Inferior parietal cortex (tissue), 1 donor: ENCODE data around the gene DIS3L.
"Not testable (repeated sequence)": the region's sequence is repeated elsewhere in the genome, so short reads cannot be mapped to it uniquely, and the experiment has no call there.

Experiments
- DNase-seq: peaks from one replicate; pipeline ENCODE4 v3.0.0-alpha.2; 2016; ENCODE audit errors: extremely low spot score

Gene DIS3L

DNA sequence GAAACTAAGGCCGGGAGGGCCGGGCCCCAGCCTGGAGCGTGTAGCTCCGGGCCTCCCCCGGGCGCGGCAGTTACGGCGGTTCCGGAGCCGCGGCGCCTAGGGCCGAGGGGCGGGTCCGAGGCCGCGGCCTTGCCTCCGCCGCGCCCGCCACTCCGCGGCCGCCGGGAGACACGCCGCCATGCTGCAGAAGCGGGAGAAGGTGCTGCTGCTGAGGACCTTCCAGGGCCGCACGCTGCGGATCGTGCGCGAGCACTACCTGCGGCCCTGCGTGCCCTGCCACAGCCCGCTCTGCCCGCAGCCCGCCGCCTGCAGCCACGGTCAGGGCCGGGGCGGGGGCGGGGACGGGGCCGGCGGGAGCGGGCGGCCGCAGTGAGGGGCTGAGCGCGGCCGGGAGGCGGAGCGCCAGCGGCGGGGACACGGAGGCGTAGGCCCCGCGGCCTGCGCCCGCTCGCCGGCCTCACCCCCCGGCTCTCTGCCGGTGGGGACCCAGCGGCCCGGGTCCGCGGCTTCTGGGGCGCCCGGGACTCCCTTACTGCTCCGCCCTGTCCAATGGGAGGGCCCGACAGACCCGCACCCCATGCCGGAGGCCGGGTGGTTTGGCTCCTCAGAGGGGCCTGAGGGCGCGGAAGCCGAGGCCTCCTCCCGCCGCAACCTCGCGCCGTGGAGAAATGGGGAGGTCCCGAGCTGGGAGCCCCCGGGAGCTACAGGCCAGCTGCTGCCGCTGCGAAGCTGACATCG, at the start of gene DIS3L:
TSS of gene DIS3L (plus strand) at position 150 of the 738 bp plus-strand sequence. CDS start at position 179, 29 bp downstream.
- peak; percentile 43 for DNase-seq

GRCh38 chr15:66245832-66246231, 47.5 kb upstream of the DIS3L start:
- DNase-seq = not testable (repeated sequence)

DNA sequence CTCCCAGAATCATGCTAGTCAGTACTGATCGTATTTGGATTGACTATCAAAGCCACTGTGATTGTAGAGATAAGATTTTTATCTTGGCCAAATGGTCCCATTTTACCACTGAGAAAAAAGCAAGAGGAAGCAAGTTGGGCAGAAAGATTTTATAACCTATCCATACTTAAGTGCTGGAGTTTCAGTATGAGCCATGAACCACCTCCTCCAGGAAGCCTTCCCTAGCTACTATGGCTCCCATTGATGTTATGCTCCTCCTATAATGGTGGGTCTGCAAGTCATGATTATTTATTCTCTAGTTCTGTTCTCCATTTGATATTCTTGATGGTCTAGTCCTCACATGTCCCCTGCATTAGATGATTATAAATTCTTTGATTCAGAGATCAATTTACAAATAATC, 46.4 kb upstream of the DIS3L start:
- DNase-seq = no peak

GRCh38 chr15:66249605-66250174, 43.7 kb upstream of the DIS3L start:
- no peak for DNase-seq

DNA sequence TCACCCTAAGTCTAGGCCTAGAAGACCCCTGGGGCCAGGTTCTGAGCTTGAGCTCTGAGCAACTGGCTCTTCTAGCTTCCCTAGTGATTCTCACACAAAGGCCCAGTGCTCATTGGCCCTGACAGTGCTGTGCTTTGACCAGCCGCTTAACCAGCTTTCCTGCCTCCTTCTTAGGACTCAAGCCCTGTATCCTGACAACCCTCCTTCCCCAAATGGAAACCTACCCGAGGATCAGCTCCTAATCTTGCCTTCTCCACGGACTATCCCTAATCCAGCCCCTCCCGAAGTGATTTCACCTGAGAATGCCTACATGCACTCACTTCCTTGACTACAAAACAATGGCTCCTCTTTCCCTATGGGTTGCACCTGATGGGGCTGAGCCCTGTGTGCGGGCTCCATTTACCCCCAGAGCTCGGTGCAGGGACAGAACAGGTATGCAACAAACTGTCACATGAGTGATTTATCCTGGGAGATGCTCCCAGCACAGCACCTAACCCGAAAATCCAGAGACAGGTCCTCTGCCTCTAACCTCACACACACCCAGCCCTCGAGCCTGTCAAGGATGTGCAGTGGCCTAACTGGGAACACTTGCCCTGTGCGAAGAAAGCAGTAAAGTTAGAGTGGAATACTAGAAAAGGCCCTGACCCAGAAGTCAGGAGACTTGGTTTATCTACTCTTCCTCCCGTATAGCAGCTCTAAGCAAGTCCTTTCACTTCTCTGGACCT, 42.1 kb upstream of the DIS3L start:
- DNase-seq = no peak

GRCh38 chr15:66251790-66252684, 41.3 kb upstream of the DIS3L start:
- DNase-seq = peak; percentile 42

- DNase-seq = no peak
These were observed 40.5 kb upstream of the DIS3L start for GRCh38 chr15:66252685-66253417.

DNA sequence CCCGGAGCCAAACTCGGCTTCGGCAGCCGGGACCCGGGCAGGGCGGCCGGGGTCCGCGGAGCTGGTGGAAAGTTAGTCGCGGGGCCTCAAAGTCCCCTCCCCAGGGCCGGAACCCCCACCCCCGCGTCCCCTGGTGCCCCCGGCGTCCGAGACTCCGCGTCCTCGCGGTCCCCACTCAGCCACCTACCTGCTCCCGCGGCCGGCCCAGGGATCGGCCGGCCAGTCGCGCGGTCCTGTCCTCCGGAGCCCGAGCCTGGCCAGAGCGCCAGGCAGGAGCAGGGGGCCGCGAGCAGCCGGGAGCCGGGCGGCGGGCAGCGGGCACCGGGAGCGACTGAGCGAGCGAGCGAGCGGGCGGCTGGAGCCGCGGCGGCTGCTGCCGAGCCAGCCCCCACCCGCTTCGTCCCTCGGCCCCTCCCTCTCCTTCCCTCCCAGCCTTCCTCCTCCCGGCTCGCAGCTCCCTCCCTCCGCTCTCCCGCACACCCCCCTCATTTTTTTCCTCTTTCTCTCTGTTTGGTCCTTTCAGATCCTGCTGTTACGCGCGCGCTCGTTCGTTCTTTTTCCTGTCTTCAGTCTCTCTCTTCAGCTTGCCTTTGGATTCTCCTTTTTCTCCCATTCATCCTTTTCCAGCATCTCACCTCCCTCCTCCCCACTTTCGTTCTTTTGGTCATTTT, 39.8 kb upstream of the DIS3L start, which contains the start of gene MEGF11:
TSS of gene MEGF11 (minus strand) at position 333 of the 671 bp plus-strand sequence. CDS start 125,347 bp downstream, outside the sequence.
- no peak for DNase-seq

DNA sequence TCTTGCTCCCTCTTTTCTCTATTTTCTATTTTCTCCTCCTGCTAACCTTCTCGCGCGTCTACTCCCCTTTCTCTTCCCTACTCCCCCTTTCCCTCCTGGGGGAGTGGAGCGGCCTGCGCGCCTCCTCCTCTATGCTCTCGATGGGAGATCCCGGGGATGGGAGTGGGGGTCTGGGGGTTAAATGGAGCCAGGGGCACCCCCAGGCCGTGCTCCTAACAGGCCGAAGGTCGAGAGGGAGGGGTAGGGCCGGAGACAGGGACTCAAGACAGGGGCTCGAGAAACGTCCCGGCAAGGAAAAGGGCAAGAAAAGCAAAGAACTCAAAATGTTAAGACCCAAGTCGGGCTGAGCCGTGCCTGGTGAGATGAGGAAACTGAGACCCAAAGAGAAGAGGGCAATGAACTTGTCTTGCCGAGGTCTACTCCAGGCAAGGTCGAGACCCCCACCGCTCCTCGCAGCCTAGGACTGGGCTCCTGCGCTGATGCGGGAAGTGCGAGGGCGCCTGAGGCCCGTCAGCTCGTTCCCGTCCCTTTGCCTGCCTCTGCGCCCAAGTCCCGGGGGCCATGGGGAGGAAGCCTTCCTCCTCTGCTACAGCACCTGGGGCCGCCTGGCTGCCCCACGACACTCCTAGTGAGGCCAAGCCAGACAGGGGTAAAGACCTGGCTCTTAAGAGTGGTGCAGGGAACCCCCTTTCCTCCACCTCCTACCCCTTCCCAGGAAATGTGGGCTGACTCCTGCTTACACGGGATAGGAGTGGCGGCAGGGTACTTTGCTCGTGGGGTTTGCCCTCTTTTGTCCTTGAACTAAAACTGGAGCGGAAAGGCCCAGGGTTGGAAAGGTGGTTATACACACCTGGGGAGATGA, 39.0 kb upstream of the DIS3L start:
- no peak for DNase-seq

DNA sequence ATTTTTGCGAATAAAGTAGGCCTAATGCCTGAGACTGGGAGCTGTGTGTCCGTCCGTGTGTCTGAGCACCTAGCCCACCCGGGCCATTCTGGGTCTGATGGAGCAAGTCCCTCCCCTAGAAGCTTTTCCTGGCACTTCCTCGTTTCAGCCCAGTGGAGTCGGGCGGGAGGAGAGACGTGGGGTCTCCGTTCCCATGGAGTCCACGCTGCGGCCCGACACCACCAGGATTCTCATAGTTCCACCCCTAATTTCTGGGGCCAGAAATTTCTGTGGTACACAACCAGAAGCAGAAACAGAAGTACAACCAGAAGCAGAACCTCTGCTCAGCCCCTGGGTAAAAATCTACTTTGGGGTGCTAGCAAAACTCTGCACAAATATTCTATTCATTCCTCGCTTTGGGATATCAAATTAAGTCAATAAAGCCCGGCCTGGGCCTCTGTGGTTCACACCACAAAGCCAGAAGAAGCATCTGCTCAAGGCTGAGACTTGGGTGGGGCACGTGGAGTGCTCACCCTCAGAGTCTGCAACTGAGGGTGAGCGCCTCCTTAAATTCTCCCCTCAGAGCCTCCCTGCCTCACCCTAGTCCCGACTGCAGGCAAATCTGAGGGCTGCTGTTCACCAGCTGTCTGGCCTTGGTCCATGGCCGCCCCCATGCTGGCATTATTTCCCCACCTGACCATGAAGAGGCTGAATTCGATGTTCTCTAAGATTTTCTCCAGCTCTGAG, 38.3 kb upstream of the DIS3L start:
- DNase-seq = no peak

GRCh38 chr15:66256692-66257091, 36.7 kb upstream of the DIS3L start:
- no peak for DNase-seq

DNA sequence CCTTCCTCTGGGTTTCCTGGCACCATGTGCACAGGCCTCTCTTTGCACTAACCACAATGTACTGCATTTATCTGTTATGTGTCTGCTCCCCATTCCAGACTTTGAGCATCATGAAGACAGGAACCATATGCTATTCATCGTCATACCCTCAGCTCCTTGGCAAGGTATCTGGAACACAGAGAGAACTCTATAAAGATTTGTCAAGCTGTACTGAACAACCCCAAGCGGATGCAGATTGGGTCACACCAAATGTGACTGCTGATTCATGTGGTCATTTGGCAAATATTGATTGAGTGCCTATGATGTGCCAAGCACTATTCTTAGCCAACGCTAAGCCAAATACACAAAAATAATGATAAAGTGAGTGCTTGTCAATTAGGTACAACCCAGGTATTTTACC, 32.3 kb upstream of the DIS3L start:
- DNase-seq = no peak

DNA sequence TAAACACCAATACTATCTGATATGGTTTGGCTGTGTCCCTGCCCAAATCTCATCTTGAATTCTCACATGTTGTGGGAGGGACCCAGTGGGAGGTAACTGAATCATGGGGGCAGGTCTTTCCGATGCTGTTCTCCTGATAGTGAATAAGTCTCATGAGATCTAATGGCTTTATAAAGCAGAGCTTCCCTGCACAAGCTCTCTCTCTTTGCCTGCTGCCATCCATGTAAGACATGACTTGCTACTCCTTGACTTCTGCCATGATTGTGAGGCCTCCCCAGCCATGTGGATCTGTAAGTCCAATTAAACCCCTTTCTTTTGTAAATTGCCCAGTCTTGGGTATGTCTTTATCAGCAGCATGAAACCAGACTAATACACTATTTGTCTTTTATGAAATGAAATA, 30.5 kb upstream of the DIS3L start:
- not testable (repeated sequence) for DNase-seq

DNA sequence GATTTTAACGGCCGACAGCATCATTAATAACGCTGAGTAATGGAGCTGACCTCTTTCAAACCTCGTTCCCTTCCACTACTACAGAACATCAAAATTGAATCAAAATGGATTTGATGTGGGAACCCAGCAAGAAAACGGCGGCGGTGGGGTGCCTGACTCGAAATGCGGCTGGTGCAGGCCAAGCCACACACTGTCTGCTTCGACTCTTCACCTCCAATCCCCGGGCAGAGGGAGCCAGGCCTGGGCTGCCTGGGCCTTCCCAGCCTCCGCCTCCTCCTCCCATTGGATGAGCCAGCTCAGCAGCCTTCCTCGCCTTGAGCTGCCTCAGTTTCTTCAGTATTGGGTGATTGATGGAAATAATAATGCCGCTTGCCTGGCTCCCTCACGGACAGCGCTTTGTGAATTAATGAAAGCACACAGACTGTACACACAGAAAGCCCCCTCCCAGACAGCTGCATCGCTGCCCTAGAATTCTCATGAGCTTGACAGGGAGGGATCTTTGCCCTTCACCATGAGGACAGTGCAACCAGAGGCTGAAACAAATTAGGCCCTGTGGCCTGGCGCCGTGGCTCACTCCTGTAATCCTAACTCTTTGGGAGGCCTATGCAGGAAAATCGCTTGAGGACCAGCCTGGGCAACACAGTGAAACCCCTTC, 28.4 kb upstream of the DIS3L start:
- no peak for DNase-seq

GRCh38 chr15:66269326-66270090, 23.9 kb upstream of the DIS3L start:
- DNase-seq = peak; percentile 57

- DNase-seq = no peak
These were observed 22.4 kb upstream of the DIS3L start for GRCh38 chr15:66270932-66271331.

- no peak for DNase-seq
These were observed 18.0 kb upstream of the DIS3L start for GRCh38 chr15:66275352-66275751.
